ENCODE results near the gene PHF12.
A peak's percentile ranks its signal among the peaks of the same experiment; 100 is the strongest.

Gene PHF12

GRCh38 chr17:28899212-28899815 is 52.0 kb downstream of the PHF12 start:
- no peak overlapping the region for H3K27ac ChIP-seq (ENCODE audit: low read length)
- H3K9me3 ChIP-seq (ENCODE audit: insufficient read depth, low read length), result no peaks in the 10 kb centered on the region
- TF ChIP-seq CTCF (IDR thresholded peaks at IDR 0.05; ENCODE audit: low read depth, low read length) (no peak), EZH2phosphoT487 (IDR thresholded peaks at IDR 0.05; ENCODE audit: low read depth) (no peak)
- H3K79me2 ChIP-seq (ENCODE audit: low read length), result peaks cover 71% of the 10 kb centered on the region
- H3K27me3 ChIP-seq (ENCODE audit: low read depth, low read length), result no peaks in the 10 kb centered on the region
- peaks cover 25% of the 10 kb centered on the region for H3K36me3 ChIP-seq (replicated peaks; ENCODE audit: low read depth, low read length)
- no peaks in the 10 kb centered on the region for H4K20me1 ChIP-seq (ENCODE audit: insufficient read depth, low read length)
- no peak overlapping the region for H3K9ac ChIP-seq (ENCODE audit: low read length)
- H2AFZ ChIP-seq (ENCODE audit: low read depth, low read length), result no peak overlapping the region
- no peak overlapping the region for H3K4me3 ChIP-seq (ENCODE audit: low read length)
- H3K4me2 ChIP-seq (ENCODE audit: low read length), result no peak overlapping the region
- H3K4me1 ChIP-seq (ENCODE audit: low read length), result peaks cover 53% of the 10 kb centered on the region

GRCh38 chr17:28898527-28898955 is 52.8 kb downstream of the PHF12 start:
- Histone ChIP-seq H3K27ac (ENCODE audit: low read length) (peak overlapping the region; percentile 98), H3K79me2 (ENCODE audit: low read length) (peaks cover 71% of the 10 kb centered on the region), H4K20me1 (ENCODE audit: insufficient read depth, low read length) (no peaks in the 10 kb centered on the region), H3K4me3 (ENCODE audit: low read length) (no peak overlapping the region; the same call in 1 of the 2 replicates), H3K9ac (ENCODE audit: low read length) (no peak overlapping the region), H3K4me1 (ENCODE audit: low read length) (peaks cover 60% of the 10 kb centered on the region), H3K9me3 (ENCODE audit: insufficient read depth, low read length) (no peaks in the 10 kb centered on the region), H3K27me3 (ENCODE audit: low read depth, low read length) (no peaks in the 10 kb centered on the region), H2AFZ (ENCODE audit: low read depth, low read length) (no peak overlapping the region), H3K4me2 (ENCODE audit: low read length) (peak overlapping the region; percentile 99; the same call in 1 of the 2 replicates), H3K36me3 (replicated peaks; ENCODE audit: low read depth, low read length) (peaks cover 25% of the 10 kb centered on the region)
- TF ChIP-seq CTCF (IDR thresholded peaks at IDR 0.05; ENCODE audit: low read depth, low read length), result no peak
- TF ChIP-seq EZH2phosphoT487 (IDR thresholded peaks at IDR 0.05; ENCODE audit: low read depth), result no peak

- no peaks in the 10 kb centered on the region for H4K20me1 ChIP-seq (ENCODE audit: insufficient read depth, low read length)
- peak overlapping the region; percentile 88 for H3K4me3 ChIP-seq (ENCODE audit: low read length)
- peaks cover 25% of the 10 kb centered on the region for H3K36me3 ChIP-seq (replicated peaks; ENCODE audit: low read depth, low read length)
- peaks cover 74% of the 10 kb centered on the region for H3K79me2 ChIP-seq (ENCODE audit: low read length)
- peak overlapping the region; percentile 89 for H3K9ac ChIP-seq (ENCODE audit: low read length)
- H3K27ac ChIP-seq (ENCODE audit: low read length), result peak overlapping the region; percentile 98
- no peak for TF ChIP-seq EZH2phosphoT487 (IDR thresholded peaks at IDR 0.05; ENCODE audit: low read depth)
- peak overlapping the region; percentile 99 for H3K4me2 ChIP-seq (ENCODE audit: low read length)
- H3K4me1 ChIP-seq (ENCODE audit: low read length), result peaks cover 61% of the 10 kb centered on the region
- H3K9me3 ChIP-seq (ENCODE audit: insufficient read depth, low read length), result no peaks in the 10 kb centered on the region
- H2AFZ ChIP-seq (ENCODE audit: low read depth, low read length), result no peak overlapping the region
- H3K27me3 ChIP-seq (ENCODE audit: low read depth, low read length), result no peaks in the 10 kb centered on the region
These were observed 53.4 kb downstream of the PHF12 start for GRCh38 chr17:28897769-28898526.

GRCh38 chr17:28896884-28897768 is 54.2 kb downstream of the PHF12 start, which contains the start of gene FLOT2:
FLOT2 (minus strand) TSS chr17:28897733; CDS start chr17:28897574, 159 bp downstream.
- peaks cover 69% of the 10 kb centered on the region for H3K4me1 ChIP-seq (ENCODE audit: low read length)
- peak within 1 kb of the TSS; percentile 98 for H3K27ac ChIP-seq (ENCODE audit: low read length)

More at GRCh38 chr17:28896884-28897768, 54.2 kb downstream of the PHF12 start, which contains the start of gene FLOT2:
- Histone ChIP-seq H3K79me2 (ENCODE audit: low read length) (peaks cover 74% of the 10 kb centered on the region), H3K36me3 (replicated peaks; ENCODE audit: low read depth, low read length) (peaks cover 25% of the 10 kb centered on the region), H3K9ac (ENCODE audit: low read length) (peak within 1 kb of the TSS; percentile 89), H4K20me1 (ENCODE audit: insufficient read depth, low read length) (no peaks in the 10 kb centered on the region), H3K27me3 (ENCODE audit: low read depth, low read length) (no peaks in the 10 kb centered on the region), H3K9me3 (ENCODE audit: insufficient read depth, low read length) (no peaks in the 10 kb centered on the region), H3K4me3 (ENCODE audit: low read length) (peak within 1 kb of the TSS; percentile 88), H2AFZ (ENCODE audit: low read depth, low read length) (no peak within 1 kb of the TSS), H3K4me2 (ENCODE audit: low read length) (peak within 1 kb of the TSS; percentile 99)
- TF ChIP-seq CTCF (IDR thresholded peaks at IDR 0.05; ENCODE audit: low read depth, low read length) (peak; percentile 8; the same call in 1 of the 2 replicates), EZH2phosphoT487 (IDR thresholded peaks at IDR 0.05; ENCODE audit: low read depth) (no peak)

Measured in OCI-LY3 (cell line).